A673 (cell line): ENCODE data around the gene TTLL10.

ENCODE experiments used
- EZH2 ChIP-seq: fragments of 200-600 bp; sonication (generic); IDR thresholded peaks from 2 replicates; pipeline ENCODE4 v1.6.1; 2017; ENCODE audit warnings: borderline replicate concordance, low read depth, mild to moderate bottlenecking, mixed read lengths, antibody characterized with exemption, low read length; ENCODE audit not compliant: poor library complexity, severe bottlenecking
- TF ChIP-seq, protein P1 (sequence below): fragments of 300-800, 200-600 bp; sonication (generic); conservative IDR thresholded peaks from 2 replicates; pipeline ENCODE4 v1.5.1; 2017; ENCODE audit warnings: low read depth, mild to moderate bottlenecking, antibody characterized with exemption, low read length, moderate library complexity, mixed read lengths

DNA sequence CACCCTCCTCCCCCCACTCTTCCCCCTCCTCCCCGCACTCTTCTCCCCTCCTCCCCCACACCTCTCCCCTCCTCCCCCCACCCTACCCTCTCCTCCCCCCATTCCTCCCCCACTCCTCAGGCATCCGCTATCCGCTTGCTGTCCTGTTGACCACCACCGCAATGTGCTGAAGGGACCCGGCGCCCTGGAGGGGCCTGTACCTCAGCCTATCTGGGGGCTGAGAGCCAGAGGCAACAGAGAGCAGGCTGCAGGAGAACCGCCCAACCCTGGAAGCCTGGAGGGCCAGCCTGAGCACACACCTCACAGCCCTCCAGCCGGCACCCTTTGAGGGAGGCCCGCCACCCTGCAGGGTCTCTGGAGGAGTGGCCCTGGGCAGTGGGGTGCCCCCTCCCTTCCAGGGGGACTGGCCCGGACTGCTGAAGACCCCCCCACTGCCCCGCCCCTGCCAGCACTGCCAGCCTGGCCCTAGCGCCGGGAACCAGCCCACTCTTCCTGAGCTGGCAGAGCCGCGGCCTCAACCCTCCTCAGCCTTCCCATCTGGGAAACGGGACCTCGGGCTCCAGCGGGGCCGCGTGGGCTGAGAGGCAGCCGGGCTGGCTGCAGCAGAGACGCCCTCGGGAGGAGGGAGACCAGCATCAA lies 71.6 kb downstream of the TTLL10 start:
- TF ChIP-seq, protein P1, sequence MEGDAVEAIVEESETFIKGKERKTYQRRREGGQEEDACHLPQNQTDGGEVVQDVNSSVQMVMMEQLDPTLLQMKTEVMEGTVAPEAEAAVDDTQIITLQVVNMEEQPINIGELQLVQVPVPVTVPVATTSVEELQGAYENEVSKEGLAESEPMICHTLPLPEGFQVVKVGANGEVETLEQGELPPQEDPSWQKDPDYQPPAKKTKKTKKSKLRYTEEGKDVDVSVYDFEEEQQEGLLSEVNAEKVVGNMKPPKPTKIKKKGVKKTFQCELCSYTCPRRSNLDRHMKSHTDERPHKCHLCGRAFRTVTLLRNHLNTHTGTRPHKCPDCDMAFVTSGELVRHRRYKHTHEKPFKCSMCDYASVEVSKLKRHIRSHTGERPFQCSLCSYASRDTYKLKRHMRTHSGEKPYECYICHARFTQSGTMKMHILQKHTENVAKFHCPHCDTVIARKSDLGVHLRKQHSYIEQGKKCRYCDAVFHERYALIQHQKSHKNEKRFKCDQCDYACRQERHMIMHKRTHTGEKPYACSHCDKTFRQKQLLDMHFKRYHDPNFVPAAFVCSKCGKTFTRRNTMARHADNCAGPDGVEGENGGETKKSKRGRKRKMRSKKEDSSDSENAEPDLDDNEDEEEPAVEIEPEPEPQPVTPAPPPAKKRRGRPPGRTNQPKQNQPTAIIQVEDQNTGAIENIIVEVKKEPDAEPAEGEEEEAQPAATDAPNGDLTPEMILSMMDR, result no peak
- TF ChIP-seq EZH2, result no peak
